ENCODE results near the gene MX2.

MX2 gene

DNA sequence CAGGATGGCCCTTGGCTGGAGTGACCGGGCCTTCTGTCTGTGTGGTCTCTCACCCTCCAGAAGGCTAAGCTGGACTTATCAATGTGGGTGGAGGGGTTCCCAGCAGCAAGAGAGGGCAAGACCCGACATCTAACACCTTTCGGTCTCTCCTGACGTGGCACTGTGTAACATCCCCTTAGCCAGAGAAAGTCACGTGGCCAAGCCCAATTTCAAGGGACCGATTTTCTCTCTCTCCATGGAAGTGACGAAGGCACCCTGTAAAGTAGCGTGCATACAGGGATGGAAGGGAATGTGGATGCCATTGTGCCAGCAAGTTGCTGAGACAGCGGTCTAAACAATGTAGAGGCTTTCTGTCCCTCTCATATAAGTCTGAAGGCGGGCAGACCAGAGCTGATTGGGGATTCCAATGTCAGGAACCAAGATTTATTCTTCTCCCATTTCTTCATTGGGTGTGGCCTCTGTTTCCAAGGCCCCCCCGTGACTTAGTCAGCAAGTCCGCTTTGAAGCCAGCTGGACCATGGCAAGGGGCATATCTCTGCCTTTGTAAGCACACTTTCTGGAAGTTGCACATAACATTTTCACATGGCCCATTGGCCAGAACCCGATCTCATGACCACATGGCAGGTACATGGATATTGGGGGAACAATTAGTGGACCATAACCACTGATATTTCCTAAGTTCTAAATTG is 76.7 kb downstream of the MX2 start:
- no peak for DNase-seq (ENCODE audit: low read depth)

DNA sequence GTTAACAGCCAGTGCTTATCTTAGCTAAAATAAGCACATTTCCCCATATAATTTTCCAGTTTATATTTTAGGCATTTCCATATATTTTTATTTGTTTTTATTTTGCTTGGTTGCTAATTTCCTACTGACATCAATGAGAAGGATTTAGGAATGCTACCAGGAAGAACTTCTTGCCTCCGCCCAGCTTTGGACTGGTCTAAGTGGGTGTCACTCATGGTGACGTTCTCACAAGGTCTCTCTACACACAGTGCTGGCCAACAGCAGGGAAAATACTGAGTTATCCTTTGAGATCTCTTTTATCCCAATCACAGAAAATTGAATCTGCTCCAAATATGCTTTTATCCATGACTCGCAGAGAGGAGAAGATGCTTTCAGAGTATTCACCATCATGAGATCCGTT is 77.4 kb downstream of the MX2 start:
- no peak for DNase-seq (ENCODE audit: low read depth)

DNA sequence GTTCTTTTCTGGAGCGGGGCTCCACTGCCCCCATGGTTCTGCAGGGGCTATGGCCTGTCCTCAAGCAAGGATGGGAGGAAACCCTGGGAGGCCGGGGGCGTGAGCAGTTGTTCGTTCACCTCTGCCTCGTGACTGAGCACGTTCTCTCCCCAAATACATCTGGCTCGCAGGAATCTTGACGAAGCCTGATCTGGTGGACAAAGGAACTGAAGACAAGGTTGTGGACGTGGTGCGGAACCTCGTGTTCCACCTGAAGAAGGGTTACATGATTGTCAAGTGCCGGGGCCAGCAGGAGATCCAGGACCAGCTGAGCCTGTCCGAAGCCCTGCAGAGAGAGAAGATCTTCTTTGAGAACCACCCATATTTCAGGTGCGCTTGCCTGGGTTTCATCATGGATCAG is 79.7 kb downstream of the MX2 start:
- no peak for DNase-seq (ENCODE audit: low read depth)

DNA sequence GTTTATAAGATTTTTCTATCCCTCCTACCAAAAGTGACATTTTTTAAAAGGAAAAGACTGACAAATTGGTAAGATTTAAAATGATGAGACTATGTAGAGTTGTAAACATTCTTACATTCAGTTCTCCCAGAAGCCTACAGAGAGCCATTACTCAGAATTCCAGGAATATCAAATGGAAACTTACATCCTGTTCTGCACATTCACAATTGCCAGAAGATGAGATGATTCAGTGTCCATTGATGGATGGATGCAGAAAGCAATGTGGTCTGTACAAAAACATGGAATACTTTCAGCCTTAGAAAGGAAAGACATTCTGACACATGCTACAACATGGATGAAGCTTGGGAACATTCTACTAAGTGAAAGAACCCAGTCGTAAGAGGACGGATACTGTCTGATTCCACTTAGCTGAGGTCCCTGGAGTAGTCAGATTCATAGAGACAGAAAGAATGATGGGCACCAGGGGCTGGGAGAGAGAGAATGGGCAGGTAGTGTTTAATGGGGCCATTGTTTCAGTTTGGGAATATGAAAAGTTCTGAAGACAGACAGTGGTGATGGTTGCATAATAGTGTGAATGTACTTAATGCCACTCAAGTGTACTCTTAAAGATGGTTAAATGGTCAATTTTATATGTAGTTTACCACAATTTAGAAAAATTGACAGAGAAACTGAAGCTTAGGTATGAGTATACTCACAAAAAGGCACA is 80.8 kb downstream of the MX2 start:
- DNase-seq (ENCODE audit: low read depth) = no peak

DNA sequence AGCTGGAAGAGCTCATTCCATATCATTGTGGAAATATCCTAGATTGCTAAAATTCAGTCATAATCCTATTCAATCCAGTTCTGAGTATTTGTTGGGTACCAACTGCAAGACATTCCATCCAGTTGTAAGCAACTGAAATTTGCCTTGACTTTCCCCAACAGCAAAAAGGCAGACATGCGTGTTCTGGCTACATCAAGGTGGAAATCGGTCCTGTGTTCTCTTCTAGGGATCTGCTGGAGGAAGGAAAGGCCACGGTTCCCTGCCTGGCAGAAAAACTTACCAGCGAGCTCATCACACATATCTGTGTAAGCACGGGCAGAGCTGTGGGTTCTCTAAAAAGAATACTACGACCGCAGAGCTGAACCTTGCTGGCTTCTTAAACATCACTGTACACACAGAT is 81.7 kb downstream of the MX2 start:
- DNase-seq (ENCODE audit: low read depth) = no peak

DNA sequence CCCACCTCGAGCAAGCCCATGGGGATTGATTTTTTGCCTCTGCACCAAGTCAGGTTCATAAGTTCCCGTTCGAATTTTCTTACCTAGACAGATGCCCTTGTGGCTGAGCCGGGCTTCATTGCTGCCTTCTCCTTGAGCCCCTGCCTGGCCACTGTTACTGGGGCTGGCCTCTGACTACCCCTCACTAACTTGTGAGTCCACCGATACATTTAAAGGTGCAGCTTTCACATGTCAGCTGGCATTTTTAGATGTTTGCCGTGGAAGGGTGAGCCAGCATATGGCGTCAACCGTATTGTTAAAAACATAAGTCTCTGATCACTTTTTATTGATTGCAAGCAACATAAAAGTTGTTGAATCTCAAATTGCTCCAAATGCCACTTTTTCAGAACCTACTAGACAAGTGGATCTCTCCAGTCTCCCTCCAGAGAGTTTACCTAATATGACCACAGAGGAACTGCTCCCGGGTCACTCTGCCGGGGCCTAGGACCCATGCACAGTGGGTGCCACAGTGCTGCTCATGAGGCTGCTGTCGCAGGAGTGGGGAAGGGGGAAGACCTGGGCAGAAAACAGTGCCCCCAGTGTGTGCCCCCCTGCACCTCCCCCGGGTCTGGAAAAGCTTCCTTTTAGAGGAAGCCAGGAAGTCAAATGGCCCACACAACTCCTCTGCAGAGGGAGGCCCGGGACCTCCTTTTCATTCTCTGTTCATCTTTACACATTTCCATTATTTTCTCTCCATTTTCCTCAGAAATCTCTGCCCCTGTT is 83.1 kb downstream of the MX2 start:
- no peak for DNase-seq (ENCODE audit: low read depth)

DNA sequence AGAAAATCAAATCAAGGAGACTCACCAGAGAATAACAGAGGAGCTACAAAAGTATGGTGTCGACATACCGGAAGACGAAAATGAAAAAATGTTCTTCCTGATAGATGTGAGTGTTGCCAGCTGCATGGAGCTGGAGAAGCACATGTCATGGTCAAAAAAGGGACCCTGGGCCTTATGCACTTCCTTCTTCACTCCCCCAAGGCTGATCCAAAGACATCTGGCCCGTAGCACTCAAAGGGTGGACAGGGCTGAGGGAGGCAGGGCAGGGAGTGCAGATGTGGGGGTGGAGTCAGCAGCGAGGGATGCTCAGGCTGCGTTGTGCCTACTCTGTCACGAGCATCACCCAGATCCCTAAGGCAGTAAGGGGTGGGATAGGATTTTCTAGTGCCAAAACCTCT is 83.6 kb downstream of the MX2 start:
- no peak for DNase-seq (ENCODE audit: low read depth)

DNA sequence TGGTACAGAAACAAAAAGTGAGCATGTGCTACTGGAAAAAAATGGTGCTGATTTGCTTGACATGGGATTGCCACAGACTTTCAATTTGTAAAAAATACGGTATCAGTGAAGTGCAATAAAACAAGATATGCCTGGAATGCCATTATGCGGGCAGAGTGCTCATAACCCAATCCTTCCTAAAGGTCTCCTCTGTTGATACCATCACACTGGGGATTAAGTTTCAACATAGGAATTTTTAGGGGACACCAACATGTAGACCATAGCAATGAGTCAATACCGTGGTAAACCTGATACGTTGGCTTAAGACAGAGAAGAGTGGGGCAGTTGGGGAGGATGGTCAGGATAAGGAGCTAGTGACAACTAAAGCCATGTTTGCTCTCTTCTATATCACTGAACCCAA is 84.8 kb downstream of the MX2 start:
- DNase-seq (ENCODE audit: low read depth) = no peak

DNA sequence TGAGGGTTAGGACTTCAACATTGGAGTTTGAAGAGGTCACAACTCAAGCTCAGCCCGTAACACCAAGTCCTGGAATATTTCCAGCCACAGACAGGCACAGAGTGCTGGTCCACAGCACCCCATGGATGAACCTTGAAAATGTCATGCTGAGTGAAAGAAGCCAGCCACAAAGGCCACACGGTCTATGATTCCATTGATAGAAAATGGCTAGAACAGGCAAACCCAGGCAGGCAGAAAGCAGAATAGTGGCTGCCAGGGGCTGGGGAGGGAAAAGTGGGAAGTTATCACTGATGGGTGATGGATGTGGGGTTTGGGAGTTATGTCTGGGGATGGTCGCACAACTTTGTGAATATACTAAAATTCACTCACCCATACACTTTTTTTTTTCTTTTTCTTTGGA is 85.5 kb downstream of the MX2 start:
- DNase-seq (ENCODE audit: low read depth) = no peak

DNA sequence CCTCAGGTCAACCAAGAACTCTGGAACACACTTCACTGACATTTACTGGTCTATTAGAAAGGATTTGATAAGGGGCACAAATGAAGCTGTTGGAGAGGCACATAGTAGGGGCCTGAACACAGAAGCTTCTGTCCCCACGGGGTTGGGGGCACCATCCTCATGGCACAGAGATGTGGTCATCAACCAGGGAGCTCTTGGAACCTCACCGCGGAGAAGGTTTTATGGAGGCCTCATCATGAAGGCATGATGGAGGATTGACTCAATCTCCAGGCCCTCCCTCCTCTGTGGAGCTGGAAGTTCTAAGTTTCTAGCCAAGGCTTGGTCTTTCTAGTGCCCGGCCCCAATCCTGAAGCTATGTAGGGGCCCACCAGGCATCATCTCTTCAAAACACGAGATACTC is 87.8 kb downstream of the MX2 start:
- DNase-seq (ENCODE audit: low read depth) = no peak

DNA sequence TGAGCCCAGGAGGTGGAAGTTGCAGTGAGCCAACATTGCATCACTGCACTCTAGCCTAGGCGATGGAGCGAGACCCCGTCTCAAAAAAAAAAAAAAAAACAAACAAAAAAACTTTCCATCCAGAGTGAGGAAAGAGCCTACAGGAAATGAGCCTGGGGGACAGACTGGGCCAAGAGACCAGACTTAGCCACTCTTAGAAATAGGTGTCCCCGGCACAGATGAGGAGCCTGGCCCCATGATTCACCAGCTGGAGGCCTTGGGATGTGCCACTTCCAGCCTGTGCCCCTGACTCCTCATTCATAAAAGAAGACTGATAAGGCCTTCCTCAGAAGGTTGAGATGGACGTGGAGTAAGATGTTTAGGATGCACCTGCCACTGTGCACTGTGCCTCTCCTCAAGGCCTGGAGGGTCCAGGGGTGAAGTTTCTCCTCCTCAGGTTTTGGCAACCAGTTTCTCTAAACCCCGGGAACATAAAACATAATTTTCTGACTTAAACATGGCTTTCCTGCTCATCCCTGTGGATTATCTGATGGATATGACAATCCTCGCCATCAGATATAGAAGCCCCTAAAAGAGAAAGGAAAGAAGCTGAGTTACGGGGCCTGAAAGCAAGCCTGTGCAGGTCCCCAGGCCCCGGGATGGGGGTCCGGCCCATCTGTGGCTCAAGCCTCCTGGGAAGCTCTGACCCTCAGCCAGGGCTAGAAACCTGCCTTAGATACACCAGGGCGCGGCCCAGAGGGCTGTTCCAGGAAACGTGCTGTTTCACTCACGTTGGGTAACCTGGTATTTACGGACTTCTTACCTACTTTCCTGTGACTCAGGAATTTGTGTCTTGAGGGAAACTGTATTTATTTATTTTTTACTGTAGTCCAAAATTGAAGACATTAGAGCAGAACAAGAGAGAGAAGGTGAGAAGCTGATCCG is 90.2 kb downstream of the MX2 start:
- DNase-seq (ENCODE audit: low read depth) = no peak

DNA sequence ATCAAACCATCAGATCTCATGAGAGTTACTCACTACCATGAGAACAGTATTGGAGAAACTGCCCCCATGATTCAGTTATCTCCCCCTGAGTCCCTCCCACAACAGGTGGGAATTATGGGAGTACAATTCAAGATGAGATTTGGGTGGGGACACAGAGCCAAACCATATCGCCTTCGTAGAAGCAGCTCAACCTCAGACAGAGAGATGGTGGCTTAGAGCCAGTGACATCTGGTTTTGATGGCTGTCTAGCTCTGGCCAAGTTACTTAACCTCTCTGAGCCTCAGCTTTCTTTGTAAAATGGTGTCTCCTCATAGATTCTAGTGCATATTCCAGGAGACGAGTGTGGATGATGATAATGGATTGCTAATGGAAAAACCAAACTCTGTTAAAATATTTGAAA is 91.4 kb downstream of the MX2 start:
- no peak for DNase-seq (ENCODE audit: low read depth)

DNA sequence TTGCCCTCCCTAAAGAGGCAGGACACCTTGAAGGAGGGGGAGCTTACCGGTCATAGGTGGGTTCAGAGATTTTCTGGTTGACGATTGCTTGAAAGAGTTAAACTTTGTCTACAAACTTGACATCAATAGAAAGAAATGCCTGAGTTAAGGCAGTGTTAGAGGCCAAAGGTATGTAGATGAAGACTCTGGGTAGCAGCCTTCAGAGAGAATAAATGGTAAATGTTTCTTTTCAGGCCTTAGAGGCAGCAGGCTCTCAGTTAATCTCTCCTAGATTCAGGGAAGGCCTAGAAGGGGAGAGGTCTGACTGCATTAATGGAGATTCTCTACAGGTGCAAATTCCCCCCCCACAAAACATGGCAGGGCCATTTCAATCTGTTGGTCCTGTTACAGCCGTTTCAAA is 91.9 kb downstream of the MX2 start:
- no peak for DNase-seq (ENCODE audit: low read depth)

DNA sequence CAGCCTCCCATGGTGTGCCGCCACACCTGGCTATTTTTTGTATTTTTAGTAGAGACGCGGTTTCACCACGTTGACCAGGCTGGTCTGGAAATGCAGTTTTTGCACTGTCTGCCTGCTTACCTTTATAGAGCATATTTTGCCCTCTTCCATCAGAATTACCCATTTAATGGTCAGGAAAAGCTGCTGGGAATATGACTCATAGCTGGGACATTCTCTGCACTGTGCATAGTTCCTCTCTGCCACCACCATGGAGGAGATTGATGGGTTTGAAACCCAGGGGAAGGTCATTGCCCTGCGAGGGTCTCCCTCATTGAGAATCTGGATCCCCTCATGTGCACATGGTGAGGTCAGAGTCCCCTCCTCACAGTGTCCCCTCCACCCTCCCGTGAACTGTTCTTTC is 96.3 kb downstream of the MX2 start:
- DNase-seq (ENCODE audit: low read depth) = no peak

DNA sequence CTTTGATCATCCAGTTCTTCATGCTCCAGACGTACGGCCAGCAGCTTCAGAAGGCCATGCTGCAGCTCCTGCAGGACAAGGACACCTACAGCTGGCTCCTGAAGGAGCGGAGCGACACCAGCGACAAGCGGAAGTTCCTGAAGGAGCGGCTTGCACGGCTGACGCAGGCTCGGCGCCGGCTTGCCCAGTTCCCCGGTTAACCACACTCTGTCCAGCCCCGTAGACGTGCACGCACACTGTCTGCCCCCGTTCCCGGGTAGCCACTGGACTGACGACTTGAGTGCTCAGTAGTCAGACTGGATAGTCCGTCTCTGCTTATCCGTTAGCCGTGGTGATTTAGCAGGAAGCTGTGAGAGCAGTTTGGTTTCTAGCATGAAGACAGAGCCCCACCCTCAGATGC is 96.7 kb downstream of the MX2 start:
- DNase-seq (ENCODE audit: low read depth) = no peak

All from fibroblast of gingiva (primary cell).